H9 (cell line): ENCODE measurements around the gene RYR1. TPM values are rescaled to one million over a fixed set of nuclear protein-coding genes. Genes with fewer than 3 reads are reported as not detected.

Source experiments
- DNase-seq: peaks from one replicate; pipeline ENCODE4 v3.0.0-alpha.2; 2017
- H2AFZ ChIP-seq: one replicate; pipeline ENCODE4 v1.6.1; 2013; ENCODE audit warnings: mild to moderate bottlenecking, low read length, control low read depth, moderate library complexity
- H2AK5ac ChIP-seq: 2 replicates; pipeline ENCODE4 v1.6.1; 2013; ENCODE audit warnings: low read length, control low read depth, mixed read lengths; ENCODE audit not compliant: insufficient read length
- H2BK120ac ChIP-seq: one replicate; pipeline ENCODE4 v1.6.1; 2013; ENCODE audit warnings: low read depth, mild to moderate bottlenecking, low read length, control low read depth, inconsistent platforms; ENCODE audit not compliant: poor library complexity, severe bottlenecking
- H2BK12ac ChIP-seq: 2 replicates; pipeline ENCODE4 v1.6.1; 2013; ENCODE audit warnings: low read length, control low read depth, mixed read lengths, low read depth; ENCODE audit not compliant: insufficient read length
- H2BK15ac ChIP-seq: 2 replicates; pipeline ENCODE4 v1.6.1; 2013; ENCODE audit warnings: low read depth, low read length, control low read depth
- H2BK20ac ChIP-seq: one replicate; pipeline ENCODE4 v1.6.1; 2013; ENCODE audit warnings: low read depth, mild to moderate bottlenecking, low read length, control low read depth, inconsistent platforms; ENCODE audit not compliant: poor library complexity, severe bottlenecking
- H2BK5ac ChIP-seq: 2 replicates; pipeline ENCODE4 v1.6.1; 2013; ENCODE audit warnings: low read length, control low read depth, mixed read lengths; ENCODE audit not compliant: insufficient read length
- H3K14ac ChIP-seq: 2 replicates; pipeline ENCODE4 v1.6.1; 2013; ENCODE audit warnings: low read length, control low read depth; ENCODE audit not compliant: insufficient read depth
- H3K18ac ChIP-seq: 2 replicates; pipeline ENCODE4 v1.6.1; 2013; ENCODE audit warnings: low read depth, mild to moderate bottlenecking, mixed read lengths, low read length, control low read depth; ENCODE audit not compliant: insufficient read length
- H3K23ac ChIP-seq: 2 replicates; pipeline ENCODE4 v1.6.1; 2013; ENCODE audit warnings: low read length, control low read depth, mixed read lengths, low read depth; ENCODE audit not compliant: insufficient read length
- H3K23me2 ChIP-seq: 2 replicates; pipeline ENCODE4 v1.6.1; 2013; ENCODE audit warnings: low read depth, mild to moderate bottlenecking, mixed read lengths, low read length, control low read depth; ENCODE audit not compliant: insufficient read length, poor library complexity, severe bottlenecking
- H3K27ac ChIP-seq: 2 replicates; pipeline ENCODE4 v1.5.1; 2013; ENCODE audit warnings: low read length, control low read depth, mixed read lengths, low read depth; ENCODE audit not compliant: insufficient read length
- H3K27me3 ChIP-seq: 2 replicates; pipeline ENCODE4 v1.6.1; 2013; ENCODE audit warnings: low read length, control low read depth, inconsistent platforms; ENCODE audit not compliant: insufficient read depth
- H3K4ac ChIP-seq: 2 replicates; pipeline ENCODE4 v1.6.1; 2013; ENCODE audit warnings: low read depth, mild to moderate bottlenecking, control low read depth, inconsistent platforms, low read length, moderate library complexity
- H3K4me1 ChIP-seq: 2 replicates; pipeline ENCODE4 v1.6.1; 2013; ENCODE audit warnings: low read length, control low read depth, inconsistent platforms; ENCODE audit not compliant: insufficient read depth
- H3K4me2 ChIP-seq: 2 replicates; pipeline ENCODE4 v1.6.1; 2013; ENCODE audit warnings: low read length, control low read depth, mixed read lengths; ENCODE audit not compliant: insufficient read length, insufficient read depth
- H3K56ac ChIP-seq: 2 replicates; pipeline ENCODE4 v1.6.1; 2013; ENCODE audit warnings: low read depth, mild to moderate bottlenecking, mixed read lengths, low read length, control low read depth; ENCODE audit not compliant: insufficient read length
- H3K79me1 ChIP-seq: 2 replicates; pipeline ENCODE4 v1.6.1; 2013; ENCODE audit warnings: low read depth, mild to moderate bottlenecking, moderate library complexity, low read length, control low read depth, inconsistent platforms; ENCODE audit not compliant: insufficient read depth, poor library complexity, severe bottlenecking
- H3K79me2 ChIP-seq: 2 replicates; pipeline ENCODE4 v1.6.1; 2013; ENCODE audit warnings: low read length, control low read depth, inconsistent platforms; ENCODE audit not compliant: insufficient read depth
- H3K9ac ChIP-seq: 2 replicates; pipeline ENCODE4 v1.6.1; 2013; ENCODE audit warnings: low read length, control low read depth, mixed read lengths; ENCODE audit not compliant: insufficient read length; ENCODE audit errors: extremely low read depth
- H3K9me3 ChIP-seq: one replicate; pipeline ENCODE4 v1.6.1; 2013; ENCODE audit warnings: low read depth, low read length, inconsistent platforms; ENCODE audit not compliant: control insufficient read depth
- H3T11ph ChIP-seq: one replicate; pipeline ENCODE4 v1.6.1; 2013; ENCODE audit warnings: mild to moderate bottlenecking, low read length, control low read depth, inconsistent platforms
- H4K20me1 ChIP-seq: one replicate; pipeline ENCODE4 v1.6.1; 2013; ENCODE audit not compliant: control insufficient read depth, insufficient read length, insufficient read depth
- H4K5ac ChIP-seq: 2 replicates; pipeline ENCODE4 v1.6.1; 2013; ENCODE audit warnings: low read depth, mild to moderate bottlenecking, mixed read lengths, low read length, control low read depth; ENCODE audit not compliant: insufficient read length
- H4K8ac ChIP-seq: replicated peaks from 2 replicates; pipeline ENCODE4 v1.6.1; 2013; ENCODE audit warnings: low read length, control low read depth, mixed read lengths, low read depth; ENCODE audit not compliant: insufficient read length
- H4K91ac ChIP-seq: 2 replicates; pipeline ENCODE4 v1.6.1; 2013; ENCODE audit warnings: low read depth, mild to moderate bottlenecking, moderate library complexity, mixed read lengths, low read length, control low read depth; ENCODE audit not compliant: insufficient read length
- H3K27ac Mint-ChIP-seq, 3 experiments: 2 replicates in 2 of 3; 3 replicates in 1 of 3; pipeline ENCODE4 v1.8.0; 2020 to 2021; ENCODE audit warnings: mixed read lengths in 3 of 3, mild to moderate bottlenecking in 1 of 3, moderate library complexity in 1 of 3
- H3K27me3 Mint-ChIP-seq: 2 replicates; pipeline ENCODE4 v1.8.0; 2021; ENCODE audit warnings: low read depth, mild to moderate bottlenecking, moderate library complexity, mixed read lengths
- H3K36me3 Mint-ChIP-seq, 3 experiments: 2 replicates in 2 of 3; 3 replicates in 1 of 3; pipeline ENCODE4 v1.8.0; 2020 to 2021; ENCODE audit warnings: low read depth in 3 of 3, mixed read lengths in 3 of 3; ENCODE audit not compliant: insufficient read depth in 1 of 3
- H3K4me1 Mint-ChIP-seq, 2 experiments: 2 replicates each; pipeline ENCODE4 v1.8.0; 2020; ENCODE audit warnings: mixed read lengths in 2 of 2
- H3K4me3 Mint-ChIP-seq, 2 experiments: 2 replicates in 1 of 2; 3 replicates in 1 of 2; pipeline ENCODE4 v1.8.0; 2020 to 2021; ENCODE audit warnings: mild to moderate bottlenecking in 2 of 2, mixed read lengths in 2 of 2, moderate library complexity in 1 of 2
- H3K9me3 Mint-ChIP-seq, 2 experiments: 2 replicates in 1 of 2; 3 replicates in 1 of 2; pipeline ENCODE4 v1.8.0; 2020; ENCODE audit warnings: mild to moderate bottlenecking in 2 of 2, mixed read lengths in 2 of 2, moderate library complexity in 1 of 2
- CTCF ChIP-seq: fragments of 200-600 bp; sonication (generic); conservative IDR thresholded peaks from 3 replicates; pipeline ENCODE4 v1.8.0; 2021; ENCODE audit warnings: antibody characterized with exemption, mild to moderate bottlenecking
- WGBS: extraction: QIAGEN DNeasy Blood & Tissue Kit; methylation state at CpG from one replicate; pipeline ENCODE4 v1.1.7; 2013; ENCODE audit warnings: missing lambda C conversion rate, low lambda C conversion rate, mixed read lengths; ENCODE audit not compliant: insufficient read length; ENCODE audit errors: extremely low coverage; 5-methylcytosine and 5-hydroxymethylcytosine counted together
- total RNA-seq: library from RNA; stranded (reverse); gene quantifications from 2 replicates; pipeline ENCODE4 v1.2.1, GENCODE V29; 2021

The RYR1 gene
- total RNA-seq, 1 experiment from 2014 or later = 8.9 TPM

GRCh38 chr19:38452430-38453366, 19.2 kb downstream of the RYR1 start:
- no peak overlapping the region for H3K4me2 ChIP-seq
- no peak overlapping the region for H3K27ac ChIP-seq
- Mint-ChIP-seq H3K36me3 (peaks cover 50 to 60% (median 58%) of the 10 kb centered on the region in 3 experiments), H3K27me3 (no peaks in the 10 kb centered on the region; the same call in 1 of the 2 replicates), H3K27ac (peak overlapping the region in 2 of 3 experiments; percentile 70 to 76; a peak in 3 of 7 replicates), H3K4me1 (peaks cover 5 to 11% of the 10 kb centered on the region in 2 experiments; a peak in 3 of 4 replicates), H3K9me3 (no peaks in the 10 kb centered on the region), H3K4me3 (peak overlapping the region in 1 of 2 experiments; percentile 7; a peak in 2 of 5 replicates)
- H2BK12ac ChIP-seq = no peak overlapping the region
- no peaks in the 10 kb centered on the region for H3K79me1 ChIP-seq
- H3K9ac ChIP-seq = no peak overlapping the region
- no peak overlapping the region for H4K91ac ChIP-seq
- no peak overlapping the region for H2AK5ac ChIP-seq
- no peak overlapping the region for H4K8ac ChIP-seq
- H2BK5ac ChIP-seq = no peak overlapping the region
- H3K23me2 ChIP-seq = peaks cover 5% of the 10 kb centered on the region
- no peaks in the 10 kb centered on the region for H3K79me2 ChIP-seq
- TF ChIP-seq CTCF = no peak
- H4K20me1 ChIP-seq = no peaks in the 10 kb centered on the region
- H3K56ac ChIP-seq = no peak overlapping the region
- H3K23ac ChIP-seq = no peak overlapping the region
- H3K27me3 ChIP-seq = no peaks in the 10 kb centered on the region
- no peaks in the 10 kb centered on the region for H3K4me1 ChIP-seq
- no peak overlapping the region for H2BK20ac ChIP-seq
- H2AFZ ChIP-seq = no peak overlapping the region
- H3K18ac ChIP-seq = no peak overlapping the region
- no peak overlapping the region for H2BK15ac ChIP-seq
- H4K5ac ChIP-seq = no peak overlapping the region
- H3K9me3 ChIP-seq = no peaks in the 10 kb centered on the region
- no peak overlapping the region for H3K4ac ChIP-seq
- no CpG with 5 or more reads among the region's 45 CpGs for WGBS
- H3T11ph ChIP-seq = no peak overlapping the region
- DNase-seq = peak; percentile 99
- peak overlapping the region; percentile 69; the same call in 1 of the 2 replicates for H3K14ac ChIP-seq
- H2BK120ac ChIP-seq = no peak overlapping the region
